GM12873 (cell line): ENCODE measurements around the gene LNPK.

Experiments
- TF ChIP-seq, protein P1 (sequence below): IDR thresholded peaks from 2 replicates; pipeline ENCODE4 v1.5.1; 2012; ENCODE audit warnings: low read depth, mild to moderate bottlenecking, moderate library complexity, low read length, control low read depth; ENCODE audit not compliant: insufficient read depth; ENCODE audit errors: missing control alignments

LNPK gene

DNA sequence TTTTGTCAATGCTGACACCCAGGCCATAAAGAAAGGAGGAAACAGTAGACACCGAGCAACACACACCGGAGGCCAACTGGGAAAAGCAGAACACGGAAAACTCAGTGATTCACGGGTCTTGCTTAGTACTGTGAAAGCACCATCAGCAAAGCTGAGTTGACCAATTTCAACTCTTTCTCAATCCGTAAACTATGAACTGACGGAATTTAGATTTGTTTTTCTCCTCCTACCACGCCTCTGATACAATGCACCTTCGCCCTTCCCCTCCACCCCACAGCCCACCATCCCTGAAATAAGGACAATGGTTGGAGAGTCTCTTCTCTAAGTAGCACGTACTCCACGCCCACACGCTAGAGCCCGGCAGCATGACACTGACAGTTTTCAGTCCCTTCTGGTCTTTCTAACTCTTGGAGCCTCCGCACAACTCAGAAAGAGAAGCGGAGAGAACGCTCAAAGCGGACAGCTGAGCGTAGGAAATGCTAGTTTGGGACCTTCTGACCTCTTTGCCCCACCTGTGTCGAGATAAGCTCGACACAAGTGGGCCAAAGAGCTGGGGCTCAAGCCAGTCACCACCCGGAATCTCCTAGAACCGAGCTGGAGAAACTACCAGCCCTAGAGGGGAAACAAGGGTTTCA, 669 bp downstream of the LNPK start:
- TF ChIP-seq, protein P1, sequence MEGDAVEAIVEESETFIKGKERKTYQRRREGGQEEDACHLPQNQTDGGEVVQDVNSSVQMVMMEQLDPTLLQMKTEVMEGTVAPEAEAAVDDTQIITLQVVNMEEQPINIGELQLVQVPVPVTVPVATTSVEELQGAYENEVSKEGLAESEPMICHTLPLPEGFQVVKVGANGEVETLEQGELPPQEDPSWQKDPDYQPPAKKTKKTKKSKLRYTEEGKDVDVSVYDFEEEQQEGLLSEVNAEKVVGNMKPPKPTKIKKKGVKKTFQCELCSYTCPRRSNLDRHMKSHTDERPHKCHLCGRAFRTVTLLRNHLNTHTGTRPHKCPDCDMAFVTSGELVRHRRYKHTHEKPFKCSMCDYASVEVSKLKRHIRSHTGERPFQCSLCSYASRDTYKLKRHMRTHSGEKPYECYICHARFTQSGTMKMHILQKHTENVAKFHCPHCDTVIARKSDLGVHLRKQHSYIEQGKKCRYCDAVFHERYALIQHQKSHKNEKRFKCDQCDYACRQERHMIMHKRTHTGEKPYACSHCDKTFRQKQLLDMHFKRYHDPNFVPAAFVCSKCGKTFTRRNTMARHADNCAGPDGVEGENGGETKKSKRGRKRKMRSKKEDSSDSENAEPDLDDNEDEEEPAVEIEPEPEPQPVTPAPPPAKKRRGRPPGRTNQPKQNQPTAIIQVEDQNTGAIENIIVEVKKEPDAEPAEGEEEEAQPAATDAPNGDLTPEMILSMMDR: no peak

DNA sequence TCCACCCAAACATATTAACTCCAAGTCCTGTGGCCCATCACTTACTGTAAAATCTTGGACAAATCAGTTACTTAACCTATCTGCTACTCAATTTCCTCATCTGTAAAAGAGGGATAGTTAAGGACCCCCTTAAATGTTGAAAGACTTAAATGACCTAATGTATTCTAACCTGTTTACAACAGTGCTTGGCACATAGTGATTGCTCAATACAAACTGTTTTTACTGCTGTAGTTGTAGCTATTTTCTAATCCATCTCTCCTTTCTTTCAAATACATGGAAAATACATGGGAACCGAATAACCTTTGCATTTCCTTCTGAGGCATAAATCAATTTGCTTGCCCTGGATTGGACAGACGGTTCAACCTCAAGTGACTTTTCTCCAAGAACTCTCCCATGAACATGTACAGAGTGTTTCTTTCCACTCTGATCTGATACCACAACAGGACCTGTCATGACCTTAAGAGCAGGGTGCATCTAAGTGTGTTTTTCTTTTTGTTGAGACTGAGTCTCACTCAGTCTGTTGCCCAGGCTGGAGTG, 2.7 kb downstream of the LNPK start:
- TF ChIP-seq, protein P1: no peak

DNA sequence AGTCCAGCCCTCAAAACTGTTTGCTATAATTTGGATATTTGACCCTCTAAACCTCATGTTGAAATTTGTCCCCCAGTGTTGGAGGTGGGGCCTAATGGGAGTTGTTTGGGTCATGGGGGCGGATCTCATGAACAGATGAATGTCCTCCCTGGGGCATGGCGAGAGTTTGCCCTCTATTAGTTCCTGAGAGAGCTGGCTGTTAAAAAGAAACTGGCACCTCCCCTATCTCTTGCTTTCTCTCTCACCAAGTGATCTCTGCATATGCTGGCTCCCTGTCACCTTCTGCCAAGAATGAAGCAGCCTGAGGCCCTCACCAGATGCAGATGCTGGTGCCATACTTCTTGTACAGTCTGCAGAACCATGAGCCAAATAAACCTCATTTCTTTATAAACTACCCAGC, 12.0 kb downstream of the LNPK start:
- TF ChIP-seq, protein P1: no peak

DNA sequence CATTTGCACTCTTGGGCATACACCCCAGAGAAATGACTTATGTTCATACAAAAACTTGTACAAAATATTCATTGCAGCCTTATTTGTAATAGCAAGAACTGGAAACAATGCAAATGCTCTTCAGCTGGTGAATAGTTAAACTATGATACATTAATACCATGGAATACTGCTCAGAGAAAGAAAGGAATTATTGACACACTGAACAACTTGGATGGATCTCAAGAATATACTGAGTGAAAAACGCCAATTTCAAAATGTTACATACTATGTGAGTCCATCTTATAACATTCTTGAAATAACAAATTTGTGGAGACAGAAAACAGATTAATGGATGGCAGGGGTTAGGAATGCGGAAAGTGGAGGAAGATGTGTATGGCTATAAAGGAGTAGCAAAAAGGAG, 17.2 kb downstream of the LNPK start:
- TF ChIP-seq, protein P1: no peak

DNA sequence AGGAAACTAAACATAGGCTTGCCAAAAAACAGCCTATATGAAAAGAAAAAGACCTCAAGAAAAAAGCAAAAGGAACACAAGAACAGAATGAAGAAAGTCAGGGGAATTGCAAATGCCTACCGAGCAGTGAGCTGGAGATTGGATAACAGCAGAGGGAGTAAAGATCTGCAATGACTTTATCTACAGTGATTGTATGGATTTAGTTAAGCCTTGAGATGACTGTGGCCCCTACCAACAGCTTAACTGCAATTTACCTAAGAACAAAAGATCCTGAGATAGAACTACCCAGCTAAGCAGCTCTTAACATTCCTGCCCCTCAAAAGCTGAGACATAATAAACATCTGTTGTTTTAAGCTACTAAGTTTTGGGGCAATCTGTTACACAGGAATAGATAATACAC, 20.5 kb downstream of the LNPK start:
- TF ChIP-seq, protein P1: no peak

DNA sequence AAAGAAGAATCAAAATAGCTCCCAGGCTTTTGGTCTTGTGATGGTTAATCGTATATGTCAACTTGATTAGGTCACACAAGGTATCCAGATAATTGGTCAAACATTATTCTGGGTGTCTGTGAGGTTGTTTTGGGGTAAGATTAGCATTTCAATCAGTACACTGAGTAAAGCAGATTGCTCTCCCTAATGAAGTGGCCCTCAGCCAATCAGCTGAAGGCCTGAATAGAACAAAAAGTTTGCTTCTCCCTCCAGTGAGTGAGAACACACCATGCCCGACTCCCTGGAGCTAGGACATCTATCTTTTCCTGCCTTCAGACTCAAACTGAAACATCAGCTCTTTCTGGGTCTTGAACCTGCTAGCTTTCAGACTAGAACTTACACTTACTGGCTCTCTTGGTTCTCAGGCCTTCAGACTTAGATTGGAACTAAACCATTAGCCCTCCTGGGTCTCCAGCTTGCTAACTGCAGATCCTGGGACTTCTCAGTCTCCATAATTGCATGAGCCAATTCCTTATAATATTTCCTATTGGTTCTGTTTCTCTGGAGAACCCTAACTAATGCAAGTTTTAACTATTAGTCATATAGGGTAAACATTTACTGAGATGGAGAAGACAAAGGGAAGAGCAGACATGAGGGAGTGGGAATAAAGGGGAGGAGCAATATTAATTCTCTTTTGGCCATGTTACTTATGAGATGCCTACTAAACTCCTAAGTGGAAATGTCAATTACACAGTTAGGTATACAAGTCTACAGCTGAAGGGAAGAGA, 25.5 kb downstream of the LNPK start:
- TF ChIP-seq, protein P1: no peak

DNA sequence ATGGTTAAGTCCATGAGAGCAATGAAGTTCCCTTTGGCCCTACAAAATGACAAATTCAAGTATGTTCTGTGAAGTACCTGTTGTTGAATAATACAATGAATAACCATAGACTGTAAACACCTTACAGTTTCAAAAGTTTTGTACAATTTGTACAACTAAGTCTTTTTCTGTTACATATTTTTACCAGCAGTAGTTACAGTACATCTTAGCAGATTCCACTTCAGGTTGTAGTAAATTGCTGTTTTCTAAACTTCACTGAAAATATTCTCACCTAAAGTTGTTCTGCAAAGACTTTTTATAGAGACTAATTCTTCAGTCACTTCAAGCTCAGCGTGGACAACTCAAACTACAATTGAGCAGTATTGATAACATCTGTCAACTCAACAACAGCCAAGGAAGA, 28.7 kb downstream of the LNPK start:
- TF ChIP-seq, protein P1: no peak
